GM18519 (cell line): ENCODE results near the gene CBX5.
"Not testable (repeated sequence)": the region's sequence is repeated elsewhere in the genome, so short reads cannot be mapped to it uniquely, and the experiment has no call there.

ENCODE experiments used
- ATAC-seq: cut with Tn5 transposase; IDR thresholded peaks from one replicate; pipeline ENCODE4 v1.9.1; 2021; ENCODE audit warnings: mild to moderate bottlenecking, moderate library complexity; ENCODE audit not compliant: unreplicated experiment, low FRiP score

Gene CBX5

GRCh38 chr12:54279632-54280467 lies at the start of gene CBX5:
CBX5 (minus strand) TSS chr12:54280122; CDS start chr12:54257650, 22,472 bp downstream.
- peak; percentile 57 for ATAC-seq

- ATAC-seq, result no peak
These were observed 48.8 kb upstream of the CBX5 start for GRCh38 chr12:54328595-54329337.

GRCh38 chr12:54325442-54326109 lies 45.7 kb upstream of the CBX5 start:
- not testable (repeated sequence) for ATAC-seq

- peak; percentile 97 for ATAC-seq
These were observed 44.9 kb upstream of the CBX5 start, which contains the start of gene COPZ1 for GRCh38 chr12:54324617-54325441. COPZ1 (plus strand) TSS chr12:54325131; CDS start chr12:54325164, 33 bp downstream.

GRCh38 chr12:54321363-54321762 lies 41.4 kb upstream of the CBX5 start:
- ATAC-seq, result no peak

- not testable (repeated sequence) for ATAC-seq
These were observed 32.4 kb upstream of the CBX5 start for GRCh38 chr12:54312309-54312708.

GRCh38 chr12:54311051-54311450 lies 31.1 kb upstream of the CBX5 start:
- no peak for ATAC-seq

- no peak for ATAC-seq
These were observed 27.2 kb upstream of the CBX5 start for GRCh38 chr12:54306925-54307741.

GRCh38 chr12:54304187-54304810 lies 24.4 kb upstream of the CBX5 start:
- ATAC-seq, result no peak

GRCh38 chr12:54303640-54304039 lies 23.7 kb upstream of the CBX5 start:
- ATAC-seq, result no peak

- no peak for ATAC-seq
These were observed 21.6 kb upstream of the CBX5 start for GRCh38 chr12:54301428-54302048.

GRCh38 chr12:54300732-54301427 lies 21.0 kb upstream of the CBX5 start, which contains the start of gene NFE2:
NFE2 (minus strand) TSS chr12:54301015; CDS start chr12:54295248, 5,767 bp downstream.
- ATAC-seq, result no peak

- ATAC-seq, result no peak
These were observed 20.4 kb upstream of the CBX5 start for GRCh38 chr12:54300225-54300731.

GRCh38 chr12:54299515-54300224 lies 19.7 kb upstream of the CBX5 start:
- ATAC-seq, result no peak

- ATAC-seq, result no peak
These were observed 19.0 kb upstream of the CBX5 start for GRCh38 chr12:54298904-54299303.

GRCh38 chr12:54296393-54297099 lies 16.6 kb upstream of the CBX5 start:
- ATAC-seq, result no peak
